Skeletal muscle tissue (tissue), 4 donors: ENCODE results near the gene ADAT1. TPM values are rescaled to one million over a fixed set of nuclear protein-coding genes. Genes with fewer than 3 reads are reported as not detected.

Source experiments
- H3K27ac ChIP-seq: one replicate; pipeline ENCODE4 v1.7.0; 2013; ENCODE audit warnings: mild to moderate bottlenecking, low read depth, low read length, inconsistent platforms
- H3K27me3 ChIP-seq, 3 donors: one replicate each; pipeline ENCODE4 v1.7.0; 2013; ENCODE audit warnings: low read length in 3 of 3; ENCODE audit not compliant: control insufficient read depth in 3 of 3, insufficient read depth in 3 of 3
- H3K36me3 ChIP-seq, 3 donors: one replicate each; pipeline ENCODE4 v1.7.0; 2013; ENCODE audit warnings: low read length in 3 of 3; ENCODE audit not compliant: control insufficient read depth in 3 of 3, insufficient read depth in 3 of 3
- H3K4me1 ChIP-seq, 3 donors: one replicate each; pipeline ENCODE4 v1.7.0; 2013; ENCODE audit warnings: low read length in 3 of 3, mild to moderate bottlenecking in 3 of 3; ENCODE audit not compliant: control insufficient read depth in 3 of 3, insufficient read depth in 3 of 3
- H3K4me3 ChIP-seq, 3 donors: one replicate each; pipeline ENCODE4 v1.7.0; 2013; ENCODE audit warnings: low read length in 3 of 3
- H3K9ac ChIP-seq, 3 donors: one replicate each; pipeline ENCODE4 v1.7.0; 2013; ENCODE audit warnings: low read length in 3 of 3, mild to moderate bottlenecking in 3 of 3, moderate library complexity in 2 of 3, low read depth in 1 of 3
- H3K9me3 ChIP-seq, 3 donors: one replicate each; pipeline ENCODE4 v1.7.0; 2013; ENCODE audit warnings: low read length in 3 of 3; ENCODE audit not compliant: control insufficient read depth in 3 of 3
- total RNA-seq: library from RNA; depleted of rRNA; stranded (reverse); fragments of >200 nt; gene quantifications from one replicate; pipeline ENCODE4 v1.2.3, GENCODE V29; 2014
- donor health status: Osteomylitis.

ADAT1 gene
- total RNA-seq = 32.4 TPM

DNA sequence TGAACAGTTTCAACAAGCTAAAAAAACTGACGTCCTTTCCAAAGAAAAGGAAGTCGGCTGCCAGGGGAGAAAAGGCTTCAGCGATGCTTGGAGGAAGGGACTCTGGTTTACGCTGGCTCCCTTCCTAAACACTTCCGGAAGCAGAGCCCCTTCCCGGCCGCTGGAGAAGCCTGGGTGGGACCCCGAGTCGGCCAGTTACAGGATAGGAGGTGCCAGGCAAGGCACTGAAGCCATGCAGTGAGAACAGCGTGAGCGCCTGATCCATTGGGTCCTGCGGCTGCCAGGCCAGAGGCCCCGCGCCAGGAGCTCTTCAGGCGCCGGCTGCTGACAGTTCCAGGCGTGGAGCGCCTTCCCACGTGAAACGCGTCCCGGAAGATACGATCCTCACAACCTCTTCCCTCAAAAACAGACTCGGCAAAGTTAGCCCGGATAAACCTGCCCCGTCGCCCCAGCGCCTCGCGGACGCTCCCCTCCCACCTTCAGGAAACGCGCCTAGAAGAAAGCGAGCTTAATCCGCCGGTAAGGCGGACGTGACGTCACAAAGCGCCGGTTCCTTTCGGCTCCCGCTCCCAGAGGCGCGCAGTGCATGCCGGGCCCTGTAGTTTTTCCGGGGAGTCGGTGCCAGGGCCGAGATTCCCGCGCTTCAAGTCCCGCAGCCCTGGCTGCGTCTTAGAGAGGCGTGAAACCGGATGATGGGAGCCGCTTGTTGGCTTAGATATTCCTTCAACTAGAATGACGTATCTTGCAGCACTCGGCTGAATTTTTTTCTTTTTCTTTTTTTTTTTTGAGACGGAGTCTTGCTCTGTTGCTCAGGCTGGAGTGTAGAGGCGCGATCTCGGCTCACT, at the start of gene ADAT1:
ADAT1 (minus strand) TSS at position 521 of the 845 bp plus-strand sequence. CDS start 2,482 bp downstream, outside the sequence.
- peaks cover 25 to 39% (median 36%) of the 10 kb centered on the region in 3 donors for H3K36me3 ChIP-seq
- H3K27me3 ChIP-seq = no peaks in the 10 kb centered on the region
- H3K4me3 ChIP-seq = peak within 1 kb of the TSS; percentile 90 to 96 (median 92)
- peak within 1 kb of the TSS; percentile 79 to 95 (median 93) for H3K9ac ChIP-seq
- no peaks in the 10 kb centered on the region for H3K9me3 ChIP-seq
- peaks cover 11 to 18% (median 11%) of the 10 kb centered on the region in 3 donors for H3K4me1 ChIP-seq
- H3K27ac ChIP-seq = peak within 1 kb of the TSS; percentile 86

- Histone ChIP-seq H3K36me3 (no peaks in the 10 kb centered on the region), H3K9ac (no peak overlapping the region), H3K4me3 (no peak overlapping the region), H3K4me1 (no peaks in the 10 kb centered on the region), H3K27ac (no peak overlapping the region), H3K27me3 (no peaks in the 10 kb centered on the region), H3K9me3 (no peaks in the 10 kb centered on the region)
Measured at GRCh38 chr16:75667503-75667902, 44.4 kb upstream of the ADAT1 start.

DNA sequence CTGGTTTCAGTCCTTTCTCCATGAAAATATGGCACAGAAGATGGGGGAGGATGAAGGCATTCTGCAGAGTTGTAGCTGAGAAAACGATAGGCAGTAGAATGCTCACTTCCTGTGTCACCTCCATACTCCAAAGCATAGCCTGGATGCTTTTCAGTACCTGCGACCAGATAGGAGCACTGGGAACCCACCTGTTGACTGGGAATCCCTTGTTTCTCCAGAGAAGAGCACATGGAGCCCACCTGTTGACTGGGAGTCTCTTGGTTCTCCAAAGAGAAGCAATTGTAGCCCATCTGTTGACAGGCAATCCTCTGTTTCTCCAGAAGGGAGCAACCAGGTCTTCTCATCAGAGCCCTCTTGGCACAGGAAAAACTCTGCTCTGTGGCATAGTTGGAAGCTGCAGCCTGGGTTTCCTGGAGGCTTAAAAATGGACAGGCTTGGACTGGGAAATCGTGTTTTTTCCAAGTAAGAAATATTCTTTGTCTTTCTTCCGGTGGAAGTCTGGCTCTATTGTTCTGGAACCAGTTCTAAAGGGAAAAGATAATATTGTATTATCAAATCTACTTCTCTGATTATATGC, 37.7 kb upstream of the ADAT1 start:
- no peaks in the 10 kb centered on the region for H3K27me3 ChIP-seq
- no peak overlapping the region for H3K27ac ChIP-seq
- peaks cover 0 to 5% (median 0%) of the 10 kb centered on the region in 3 donors for H3K4me1 ChIP-seq
- H3K9me3 ChIP-seq = no peaks in the 10 kb centered on the region
- H3K36me3 ChIP-seq = peaks cover 17 to 29% (median 26%) of the 10 kb centered on the region in 3 donors
- no peak overlapping the region for H3K9ac ChIP-seq
- H3K4me3 ChIP-seq = no peak overlapping the region

GRCh38 chr16:75660321-75660720, 37.2 kb upstream of the ADAT1 start:
- H3K9ac ChIP-seq = no peak overlapping the region
- no peak overlapping the region for H3K4me3 ChIP-seq
- no peak overlapping the region for H3K27ac ChIP-seq
- peaks cover 0 to 5% (median 0%) of the 10 kb centered on the region in 3 donors for H3K4me1 ChIP-seq
- H3K9me3 ChIP-seq = no peaks in the 10 kb centered on the region
- no peaks in the 10 kb centered on the region for H3K27me3 ChIP-seq
- H3K36me3 ChIP-seq = peaks cover 21 to 33% (median 31%) of the 10 kb centered on the region in 3 donors

- H3K27me3 ChIP-seq = no peaks in the 10 kb centered on the region
- no peaks in the 10 kb centered on the region for H3K9me3 ChIP-seq
- H3K27ac ChIP-seq = no peak overlapping the region
- no peak overlapping the region for H3K9ac ChIP-seq
- peaks cover 25 to 42% (median 40%) of the 10 kb centered on the region in 3 donors for H3K36me3 ChIP-seq
- H3K4me1 ChIP-seq = peaks cover 0 to 9% (median 0%) of the 10 kb centered on the region in 3 donors
- H3K4me3 ChIP-seq = no peak overlapping the region
Measured at GRCh38 chr16:75658175-75658574, 35.1 kb upstream of the ADAT1 start.

- no peak overlapping the region for H3K27ac ChIP-seq
- no peaks in the 10 kb centered on the region for H3K27me3 ChIP-seq
- no peaks in the 10 kb centered on the region for H3K9me3 ChIP-seq
- peaks cover 25 to 40% (median 38%) of the 10 kb centered on the region in 3 donors for H3K36me3 ChIP-seq
- no peak overlapping the region for H3K4me3 ChIP-seq
- no peak overlapping the region for H3K9ac ChIP-seq
- H3K4me1 ChIP-seq = peaks cover 19 to 22% (median 21%) of the 10 kb centered on the region in 3 donors
Measured at GRCh38 chr16:75653922-75654321, 30.8 kb upstream of the ADAT1 start.

DNA sequence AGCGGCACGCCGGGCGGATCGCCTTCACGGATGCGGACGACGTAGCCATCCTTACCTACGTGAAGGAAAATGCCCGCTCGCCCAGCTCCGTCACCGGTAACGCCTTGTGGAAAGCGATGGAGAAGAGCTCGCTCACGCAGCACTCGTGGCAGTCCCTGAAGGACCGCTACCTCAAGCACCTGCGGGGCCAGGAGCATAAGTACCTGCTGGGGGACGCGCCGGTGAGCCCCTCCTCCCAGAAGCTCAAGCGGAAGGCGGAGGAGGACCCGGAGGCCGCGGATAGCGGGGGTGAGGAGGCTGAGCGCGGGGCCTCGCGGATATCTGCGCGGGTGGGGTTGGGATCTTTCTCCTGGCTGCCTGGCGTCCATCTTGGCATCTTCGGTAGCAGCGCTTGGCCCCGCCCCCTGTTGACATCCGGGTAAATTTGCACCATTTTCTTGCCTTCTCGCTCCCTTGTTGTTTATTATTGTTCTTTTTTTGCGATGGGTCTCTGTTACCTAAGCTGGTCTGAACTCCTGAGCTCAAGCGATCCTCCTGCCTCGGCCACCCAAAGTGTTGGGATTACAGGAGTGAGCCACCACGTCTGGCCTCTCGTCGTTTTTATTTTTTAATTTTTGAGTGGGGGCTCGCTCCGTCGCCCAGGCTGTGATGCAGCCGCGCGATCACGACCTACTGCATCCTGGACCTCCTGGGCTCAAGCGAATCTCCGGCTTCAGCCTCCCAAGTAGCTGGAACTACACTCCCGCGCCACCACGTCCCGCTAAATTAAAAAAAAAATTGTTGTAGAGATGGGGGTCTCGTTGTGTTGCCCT, 25.4 kb upstream of the ADAT1 start:
- H3K36me3 ChIP-seq = peaks cover 8 to 18% (median 15%) of the 10 kb centered on the region in 3 donors
- H3K27me3 ChIP-seq = no peaks in the 10 kb centered on the region
- no peaks in the 10 kb centered on the region for H3K9me3 ChIP-seq
- peak overlapping the region; percentile 91 to 99 (median 96) for H3K4me3 ChIP-seq
- H3K9ac ChIP-seq = peak overlapping the region; percentile 99
- peaks cover 37 to 50% (median 41%) of the 10 kb centered on the region in 3 donors for H3K4me1 ChIP-seq
- H3K27ac ChIP-seq = peak overlapping the region; percentile 98

GRCh38 chr16:75647492-75648264, 24.6 kb upstream of the ADAT1 start, which contains the start of the genes KARS1 and TERF2IP:
KARS1 (minus strand) TSS chr16:75647665; CDS start chr16:75647639, 26 bp downstream.
TERF2IP (plus strand) TSS chr16:75647773; CDS start chr16:75647883, 110 bp downstream.
- Histone ChIP-seq H3K27me3 (no peaks in the 10 kb centered on the region), H3K27ac (peak within 1 kb of the TSS; percentile 98), H3K4me3 (peak within 1 kb of the TSS; percentile 91 to 99 (median 96)), H3K9me3 (no peaks in the 10 kb centered on the region), H3K4me1 (peaks cover 35 to 50% (median 41%) of the 10 kb centered on the region in 3 donors), H3K9ac (peak within 1 kb of the TSS; percentile 99), H3K36me3 (peaks cover 10 to 21% (median 15%) of the 10 kb centered on the region in 3 donors)

GRCh38 chr16:75647112-75647491, 24.0 kb upstream of the ADAT1 start:
- Histone ChIP-seq H3K4me1 (peaks cover 35 to 48% (median 41%) of the 10 kb centered on the region in 3 donors), H3K36me3 (peaks cover 14 to 21% (median 18%) of the 10 kb centered on the region in 3 donors), H3K4me3 (peak overlapping the region; percentile 91 to 99 (median 96)), H3K9ac (peak overlapping the region; percentile 99), H3K27ac (peak overlapping the region; percentile 98), H3K27me3 (no peaks in the 10 kb centered on the region), H3K9me3 (no peaks in the 10 kb centered on the region)
